Neuronal stem cell (in vitro differentiated cells): ENCODE measurements around the gene PTPN11.
"Not testable (repeated sequence)": the region's sequence is repeated elsewhere in the genome, so short reads cannot be mapped to it uniquely, and the experiment has no call there.

ENCODE experiments used
- DNase-seq: peaks from one replicate; pipeline ENCODE4 v3.0.0-alpha.2; 2013; ENCODE audit warnings: low spot score
- H2AFZ ChIP-seq: one replicate; pipeline ENCODE4 v1.6.1; 2013; ENCODE audit warnings: mild to moderate bottlenecking, low read length, inconsistent platforms
- H2AK5ac ChIP-seq: 2 replicates; pipeline ENCODE4 v1.6.1; 2013; ENCODE audit warnings: low read depth, mild to moderate bottlenecking, inconsistent platforms, low read length, moderate library complexity, mixed read lengths
- H2BK120ac ChIP-seq: 2 replicates; pipeline ENCODE4 v1.6.1; 2013; ENCODE audit warnings: low read depth, mild to moderate bottlenecking, inconsistent platforms, low read length, moderate library complexity, mixed read lengths
- H2BK12ac ChIP-seq: one replicate; pipeline ENCODE4 v1.6.1; 2013; ENCODE audit warnings: low read length, inconsistent platforms
- H2BK15ac ChIP-seq: 2 replicates; pipeline ENCODE4 v1.6.1; 2013; ENCODE audit warnings: mild to moderate bottlenecking, low read length, inconsistent platforms, mixed read lengths
- H2BK5ac ChIP-seq: one replicate; pipeline ENCODE4 v1.6.1; 2013; ENCODE audit warnings: inconsistent platforms, mild to moderate bottlenecking, low read length, moderate library complexity
- H3K14ac ChIP-seq: one replicate; pipeline ENCODE4 v1.6.1; 2013; ENCODE audit warnings: low read length, inconsistent platforms
- H3K18ac ChIP-seq: 2 replicates; pipeline ENCODE4 v1.6.1; 2013; ENCODE audit warnings: low read length, inconsistent platforms
- H3K23ac ChIP-seq: 2 replicates; pipeline ENCODE4 v1.6.1; 2013; ENCODE audit warnings: low read depth, mild to moderate bottlenecking, mixed read lengths, low read length, inconsistent platforms; ENCODE audit not compliant: poor library complexity
- H3K27ac ChIP-seq: replicated peaks from 3 replicates; pipeline ENCODE4 v1.5.1; 2013; ENCODE audit warnings: low read length, inconsistent platforms
- H3K27me3 ChIP-seq, 3 experiments: 2 replicates each; pipeline ENCODE4 v1.6.1; 2013; ENCODE audit warnings: low read length in 3 of 3, mild to moderate bottlenecking in 2 of 3, inconsistent platforms in 1 of 3, low read depth in 1 of 3, mixed read lengths in 1 of 3, moderate library complexity in 1 of 3; ENCODE audit not compliant: control insufficient read depth in 3 of 3, insufficient read depth in 3 of 3
- H3K36me3 ChIP-seq, 2 donors: replicated peaks in 1 of 2; 2 replicates each; pipeline ENCODE4 v1.6.1; 2013; ENCODE audit warnings: low read length in 2 of 2; ENCODE audit not compliant: control insufficient read depth in 2 of 2, insufficient read depth in 2 of 2
- H3K4ac ChIP-seq: 2 replicates; pipeline ENCODE4 v1.6.1; 2013; ENCODE audit warnings: inconsistent platforms, mild to moderate bottlenecking, low read length, moderate library complexity
- H3K4me1 ChIP-seq, 2 donors: 1 replicate in 1 of 2; 2 replicates in 1 of 2; pipeline ENCODE4 v1.6.1; 2013; ENCODE audit warnings: low read length in 2 of 2, low read depth in 1 of 2; ENCODE audit not compliant: control insufficient read depth in 2 of 2, insufficient read depth in 1 of 2
- H3K4me2 ChIP-seq: one replicate; pipeline ENCODE4 v1.6.1; 2013; ENCODE audit warnings: mild to moderate bottlenecking, low read length, inconsistent platforms; ENCODE audit not compliant: insufficient read depth, poor library complexity, severe bottlenecking
- H3K4me3 ChIP-seq, 2 donors: 2 replicates each; pipeline ENCODE4 v1.5.1; 2013; ENCODE audit warnings: low read length in 2 of 2, mild to moderate bottlenecking in 2 of 2, inconsistent platforms in 1 of 2, moderate library complexity in 1 of 2
- H3K79me1 ChIP-seq: one replicate; pipeline ENCODE4 v1.6.1; 2013; ENCODE audit warnings: low read depth, mild to moderate bottlenecking, inconsistent platforms, low read length, moderate library complexity
- H3K9ac ChIP-seq: one replicate; pipeline ENCODE4 v1.6.1; 2013; ENCODE audit warnings: mild to moderate bottlenecking, low read depth, low read length, inconsistent platforms; ENCODE audit not compliant: poor library complexity
- H3K9me3 ChIP-seq, 2 donors: replicated peaks in 1 of 2; 2 replicates each; pipeline versions ENCODE3 to v1.6.1; 2013; ENCODE audit warnings: low read length in 2 of 2, mild to moderate bottlenecking in 2 of 2, inconsistent platforms in 1 of 2, low read depth in 1 of 2, mixed read lengths in 1 of 2, moderate library complexity in 1 of 2; ENCODE audit not compliant: control insufficient read depth in 2 of 2, insufficient read depth in 1 of 2
- H4K8ac ChIP-seq: one replicate; pipeline ENCODE4 v1.6.1; 2013; ENCODE audit warnings: low read depth, mild to moderate bottlenecking, inconsistent platforms, low read length, moderate library complexity
- H4K91ac ChIP-seq: one replicate; pipeline ENCODE4 v1.6.1; 2013; ENCODE audit warnings: low read length, low read depth, mild to moderate bottlenecking, inconsistent platforms; ENCODE audit not compliant: poor library complexity
- WGBS, 2 donors: extraction: QIAGEN DNeasy Blood & Tissue Kit; methylation state at CpG; one replicate each; pipeline ENCODE4 v1.1.7; 2013; ENCODE audit warnings: missing lambda C conversion rate in 2 of 2, mixed read lengths in 1 of 2; ENCODE audit not compliant: insufficient read length in 2 of 2, insufficient replicate concordance in 1 of 2; ENCODE audit errors: extremely low coverage in 2 of 2; 5-methylcytosine and 5-hydroxymethylcytosine counted together

Gene PTPN11

DNA sequence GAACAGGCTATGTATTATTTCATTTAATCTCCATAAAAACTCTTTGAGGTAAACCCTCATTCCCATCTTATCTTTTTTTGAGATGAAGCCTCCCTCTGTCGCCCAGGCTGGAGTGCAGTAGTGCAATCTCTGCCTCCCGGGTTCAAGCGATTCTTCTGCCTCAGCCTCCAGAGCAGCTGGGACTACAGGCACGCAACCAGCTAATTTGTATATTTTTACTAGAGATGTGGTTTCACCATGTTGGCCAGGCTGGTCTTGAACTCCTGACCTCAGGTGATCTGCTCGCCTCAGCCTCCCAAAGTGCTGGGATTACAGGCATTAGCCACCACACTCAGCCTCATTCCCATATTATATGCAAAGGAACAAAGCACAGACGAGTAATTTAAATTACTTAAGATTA, 11.1 kb upstream of the PTPN11 start:
- H3K27me3 ChIP-seq, H3K4ac ChIP-seq, H3K4me1 ChIP-seq, H4K91ac ChIP-seq, H2BK12ac ChIP-seq, H2BK5ac ChIP-seq, H2AFZ ChIP-seq, H3K23ac ChIP-seq, H3K79me1 ChIP-seq, H3K27ac ChIP-seq, H4K8ac ChIP-seq, H3K9me3 ChIP-seq, H2AK5ac ChIP-seq, H3K18ac ChIP-seq, H3K9ac ChIP-seq, DNase-seq, H2BK15ac ChIP-seq, H3K14ac ChIP-seq, H2BK120ac ChIP-seq: not testable (repeated sequence)
- peak overlapping the region; percentile 13 for H3K4me2 ChIP-seq
- H3K36me3 ChIP-seq: peaks cover 34 to 50% of the 10 kb centered on the region in 2 donors
- peak overlapping the region in 1 of 2 donors; percentile 28 for H3K4me3 ChIP-seq
- WGBS, 2 donors: no CpG with 5 or more reads among the region's 6 CpGs

DNA sequence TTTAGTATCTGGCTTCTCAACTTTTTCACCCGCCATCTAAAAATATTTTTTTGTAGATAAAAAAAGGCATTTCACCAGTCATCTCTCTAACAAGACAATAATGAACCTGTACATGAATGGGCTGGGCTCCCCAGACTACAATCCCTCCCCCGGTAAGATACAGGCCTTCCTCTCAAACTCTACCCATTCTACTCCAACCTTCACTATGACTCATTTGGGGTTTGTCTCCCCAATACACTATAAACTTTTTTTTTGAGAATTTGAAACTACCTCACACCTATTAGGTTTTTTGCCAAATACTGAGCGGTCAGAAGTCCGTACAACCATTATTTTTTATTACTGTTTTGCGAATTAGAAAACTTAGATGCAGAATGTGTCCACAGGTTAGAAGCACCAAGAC, 10.1 kb upstream of the PTPN11 start:
- DNase-seq: no peak

DNA sequence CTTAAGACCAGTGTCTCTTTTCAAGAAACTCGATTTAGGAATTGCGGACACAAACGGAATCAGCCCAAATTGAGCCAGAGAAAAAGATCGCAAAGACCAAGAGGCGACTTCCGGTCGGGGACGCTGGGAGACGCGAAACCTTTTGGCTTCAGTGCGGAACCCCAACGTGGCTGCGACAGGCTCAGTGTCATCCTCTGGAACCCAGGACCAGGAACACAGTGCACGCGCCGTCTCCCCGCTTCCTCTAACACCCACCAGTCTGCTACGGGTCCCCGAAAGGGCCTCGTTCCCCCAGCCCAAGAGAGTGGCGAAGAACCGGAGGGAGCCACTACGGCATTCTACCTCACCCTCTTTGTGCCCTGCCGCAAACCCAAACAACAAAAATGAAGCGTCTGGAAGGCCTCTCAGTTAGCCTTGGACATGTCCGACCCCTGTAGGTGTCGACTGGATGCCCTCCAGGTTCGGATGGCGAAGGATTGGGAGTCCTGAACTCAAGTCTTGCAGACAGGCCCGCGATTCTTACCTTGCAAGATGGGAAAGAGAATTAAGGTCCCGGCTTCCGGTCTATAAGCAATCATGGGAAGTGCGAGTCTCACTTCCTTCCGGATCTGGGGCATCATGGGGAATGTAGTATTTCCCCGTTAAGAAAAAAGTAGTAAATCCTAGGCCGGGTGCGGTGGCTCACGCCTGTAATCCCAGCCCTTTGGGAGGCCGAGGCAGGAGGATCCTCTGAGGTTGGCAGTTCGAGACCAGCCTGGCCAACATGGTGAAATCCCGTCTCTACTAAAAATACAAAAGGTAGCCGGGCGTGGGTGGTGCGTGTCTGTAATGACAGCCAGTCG, 9.5 kb upstream of the PTPN11 start, which contains the start of gene RPL6:
TSS of gene RPL6 (minus strand) at position 542 of the 842 bp plus-strand sequence. CDS start 949 bp downstream, outside the sequence.
- Histone ChIP-seq H4K91ac (peak within 1 kb of the TSS; percentile 56), H2BK5ac (no peak within 1 kb of the TSS), H2AK5ac (peak within 1 kb of the TSS; percentile 94), H3K4me3 (peak within 1 kb of the TSS; percentile 71 to 85), H3K36me3 (peaks cover 31 to 44% of the 10 kb centered on the region in 2 donors), H3K79me1 (no peaks in the 10 kb centered on the region), H3K9ac (peak within 1 kb of the TSS; percentile 91), H3K27ac (peak within 1 kb of the TSS; percentile 95), H3K4ac (peak within 1 kb of the TSS; percentile 38), H3K18ac (peak within 1 kb of the TSS; percentile 98), H4K8ac (peak within 1 kb of the TSS; percentile 97), H2AFZ (peak within 1 kb of the TSS; percentile 78), H3K27me3 (no peaks in the 10 kb centered on the region), H3K4me2 (peak within 1 kb of the TSS; percentile 62), H3K23ac (peak within 1 kb of the TSS; percentile 37), H2BK120ac (no peak within 1 kb of the TSS), H3K4me1 (peaks cover 3 to 4% of the 10 kb centered on the region in 2 donors), H3K9me3 (peaks cover 0 to under 1% of the 10 kb centered on the region in 2 donors), H2BK12ac (no peak within 1 kb of the TSS), H2BK15ac (no peak within 1 kb of the TSS), H3K14ac (no peak within 1 kb of the TSS)
- DNase-seq: peak; percentile 80
- WGBS, 2 donors: no CpG with 5 or more reads among the region's 46 CpGs

More for the DNA sequence above, 10.1 kb upstream of the PTPN11 start:
- Histone ChIP-seq H3K18ac (no peak overlapping the region), H3K9ac (peak overlapping the region; percentile 91), H2BK120ac (no peak overlapping the region), H4K8ac (no peak overlapping the region), H3K9me3 (peaks cover 0 to 2% of the 10 kb centered on the region in 2 donors), H3K4ac (no peak overlapping the region), H4K91ac (no peak overlapping the region), H2BK5ac (no peak overlapping the region), H3K27me3 (no peaks in the 10 kb centered on the region), H2AK5ac (no peak overlapping the region), H3K23ac (no peak overlapping the region), H3K4me3 (peak overlapping the region; percentile 71 to 85), H2BK15ac (no peak overlapping the region), H3K14ac (no peak overlapping the region), H3K4me1 (peaks cover 3 to 4% of the 10 kb centered on the region in 2 donors), H3K36me3 (peaks cover 34 to 50% of the 10 kb centered on the region in 2 donors), H3K79me1 (no peaks in the 10 kb centered on the region), H3K27ac (no peak overlapping the region), H2BK12ac (no peak overlapping the region), H2AFZ (peak overlapping the region; percentile 78), H3K4me2 (peak overlapping the region; percentile 62)
- no CpG with 5 or more reads among the region's 5 CpGs for WGBS, 2 donors

DNA sequence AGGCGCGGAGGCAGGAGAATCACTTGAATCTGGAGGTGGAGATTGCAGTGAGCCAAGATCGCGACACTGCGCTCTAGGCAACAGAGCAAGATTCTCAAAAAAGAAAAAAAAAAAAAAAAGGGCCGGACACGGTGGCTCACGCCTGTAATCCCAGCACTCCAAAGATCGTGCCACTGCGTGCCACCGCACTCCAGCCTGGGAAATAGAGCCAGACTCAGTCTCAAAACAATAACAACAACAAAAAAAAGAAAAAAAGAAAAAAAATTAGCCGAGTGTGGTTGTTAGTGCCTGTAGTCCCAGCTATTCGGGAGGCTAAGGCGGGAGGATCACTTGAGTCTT, 8.9 kb upstream of the PTPN11 start:
- no peak overlapping the region for H3K27ac ChIP-seq
- H2AK5ac ChIP-seq: no peak overlapping the region
- H3K18ac ChIP-seq: no peak overlapping the region
- peaks cover 26 to 38% of the 10 kb centered on the region in 2 donors for H3K36me3 ChIP-seq
- DNase-seq: no peak
- H3K4me1 ChIP-seq: peaks cover 3 to 4% of the 10 kb centered on the region in 2 donors
- no peak overlapping the region for H4K91ac ChIP-seq
- no peak overlapping the region for H3K23ac ChIP-seq
- no peak overlapping the region for H3K14ac ChIP-seq
- H3K9me3 ChIP-seq: no peaks in the 10 kb centered on the region
- H2BK12ac ChIP-seq: no peak overlapping the region
- H2AFZ ChIP-seq: peak overlapping the region; percentile 78
- H2BK5ac ChIP-seq: no peak overlapping the region
- no peak overlapping the region for H3K9ac ChIP-seq
- H3K27me3 ChIP-seq: no peaks in the 10 kb centered on the region
- peak overlapping the region in 1 of 2 donors; percentile 71 for H3K4me3 ChIP-seq
- no CpG with 5 or more reads among the region's 14 CpGs for WGBS, 2 donors
- no peak overlapping the region for H2BK120ac ChIP-seq
- H4K8ac ChIP-seq: no peak overlapping the region
- no peak overlapping the region for H3K4ac ChIP-seq
- no peaks in the 10 kb centered on the region for H3K79me1 ChIP-seq
- H3K4me2 ChIP-seq: no peak overlapping the region
- H2BK15ac ChIP-seq: no peak overlapping the region
